Cerebellar nuclear complex (tissue), 1 donor: ENCODE measurements around the gene CENPVL2.
A peak's percentile ranks its signal among the peaks of the same experiment; 100 is the strongest.
"Not testable (repeated sequence)": the region's sequence is repeated elsewhere in the genome, so short reads cannot be mapped to it uniquely, and the experiment has no call there.

Source experiments
- DNase-seq, 2 experiments: peaks; one replicate each; lab custom pipeline; 2025; lab: John Stamatoyannopoulos, UW

CENPVL2 gene

DNA sequence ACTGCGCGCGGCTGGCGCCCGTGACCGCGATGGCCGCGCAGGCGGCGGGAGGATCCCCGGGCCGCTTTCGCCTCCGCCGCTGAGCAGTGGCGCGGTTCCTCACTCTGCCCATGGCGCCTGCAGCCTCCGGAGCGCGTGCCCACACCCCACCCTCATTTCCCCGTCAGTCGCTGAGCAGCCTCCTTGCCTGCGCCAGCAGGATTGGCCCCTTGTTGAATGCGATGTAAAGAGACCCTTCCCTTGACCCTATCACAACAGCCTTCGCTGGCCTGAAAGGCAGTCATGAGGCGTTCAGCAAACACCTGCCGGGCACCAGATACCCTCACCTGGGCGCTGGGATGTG is at the start of gene CENPVL2:
TSS of gene CENPVL2 (minus strand) at position 112 of the 343 bp plus-strand sequence. CDS start at position 112, 0 bp downstream.
- not testable (repeated sequence) for DNase-seq

DNA sequence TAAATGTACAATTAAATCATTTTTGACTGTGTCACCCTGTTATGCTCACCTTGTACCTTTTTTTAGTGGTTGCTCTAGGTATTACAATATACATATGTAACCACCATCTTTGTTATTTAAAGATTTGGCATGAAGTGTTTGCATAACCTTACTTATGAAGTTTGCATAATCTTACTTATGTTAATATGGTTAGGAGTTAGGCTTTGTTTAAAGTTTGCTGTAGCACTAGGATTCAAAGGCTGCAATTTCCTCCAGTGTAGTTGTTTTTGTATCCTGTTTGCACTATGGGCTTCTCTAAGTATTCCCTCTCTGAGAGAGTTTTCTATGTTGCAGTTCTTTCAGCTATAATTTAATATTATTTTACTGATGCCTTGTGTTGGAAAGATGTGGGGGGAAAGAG is 45.6 kb upstream of the CENPVL2 start:
- DNase-seq = no peak

DNA sequence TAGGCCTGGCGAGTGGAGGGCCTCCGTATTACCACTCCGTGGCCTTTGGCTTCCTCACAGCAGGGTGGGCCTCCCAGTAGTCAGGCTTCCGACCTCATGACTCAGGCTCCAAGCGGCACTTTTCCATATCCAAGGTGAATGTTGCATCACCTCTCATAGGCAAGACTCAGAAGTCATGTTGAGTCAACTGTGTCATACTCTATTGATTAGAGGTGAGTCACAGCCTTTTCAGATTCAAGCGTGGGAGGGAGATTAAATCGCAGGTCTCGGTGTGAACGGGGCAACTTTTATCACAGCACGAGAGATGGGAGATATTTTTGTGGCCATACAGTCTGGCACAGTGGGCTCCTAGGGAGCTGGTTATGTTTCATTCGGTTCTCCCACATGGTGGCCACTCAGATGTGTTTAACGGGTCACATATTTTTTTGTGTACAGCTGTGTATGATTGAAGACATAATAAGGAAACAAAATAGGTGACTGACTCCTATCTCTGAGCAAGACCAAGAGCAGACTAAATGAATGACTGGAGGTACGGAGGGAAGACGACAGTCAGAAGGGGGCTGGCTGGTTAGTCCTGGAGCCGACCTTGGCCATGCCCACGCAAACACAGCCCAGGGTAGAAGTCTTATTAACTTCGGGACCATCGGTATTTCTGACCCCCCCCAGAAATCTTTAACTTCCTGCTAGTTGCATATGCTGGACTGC is 30.5 kb upstream of the CENPVL2 start:
- DNase-seq = not testable (repeated sequence)

DNA sequence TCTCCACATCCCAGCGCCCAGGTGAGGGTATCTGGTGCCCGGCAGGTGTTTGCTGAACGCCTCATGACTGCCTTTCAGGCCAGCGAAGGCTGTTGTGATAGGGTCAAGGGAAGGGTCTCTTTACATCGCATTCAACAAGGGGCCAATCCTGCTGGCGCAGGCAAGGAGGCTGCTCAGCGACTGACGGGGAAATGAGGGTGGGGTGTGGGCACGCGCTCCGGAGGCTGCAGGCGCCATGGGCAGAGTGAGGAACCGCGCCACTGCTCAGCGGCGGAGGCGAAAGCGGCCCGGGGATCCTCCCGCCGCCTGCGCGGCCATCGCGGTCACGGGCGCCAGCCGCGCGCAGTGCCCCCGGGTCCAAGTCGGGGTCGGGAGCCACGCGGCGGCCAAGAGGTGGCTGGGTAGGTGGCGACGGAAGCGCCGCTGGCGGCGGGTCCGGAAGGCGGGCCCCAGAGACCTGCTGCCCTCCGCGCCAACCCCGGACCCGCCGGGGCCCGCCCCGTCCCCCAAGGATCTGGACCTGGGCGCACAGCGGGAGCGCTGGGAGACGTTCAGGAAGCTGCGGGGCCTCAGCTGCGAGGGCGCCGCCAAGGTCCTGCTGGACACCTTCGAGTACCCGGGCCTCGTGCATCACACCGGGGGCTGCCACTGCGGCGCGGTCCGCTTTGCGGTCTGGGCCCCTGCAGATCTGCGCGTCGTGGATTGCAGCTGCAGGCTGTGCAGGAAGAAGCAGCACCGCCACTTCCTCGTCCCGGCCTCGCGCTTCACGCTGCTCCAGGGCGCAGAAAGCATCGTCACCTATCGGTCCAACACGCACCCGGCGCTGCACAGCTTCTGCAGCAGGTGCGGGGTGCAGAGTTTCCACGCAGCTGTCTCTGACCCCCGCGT is 27.9 kb upstream of the CENPVL2 start, which contains the start of gene CENPVL1:
TSS of gene CENPVL1 (plus strand) at position 236 of the 888 bp plus-strand sequence. CDS start at position 236, 0 bp downstream.
- DNase-seq = not testable (repeated sequence)

DNA sequence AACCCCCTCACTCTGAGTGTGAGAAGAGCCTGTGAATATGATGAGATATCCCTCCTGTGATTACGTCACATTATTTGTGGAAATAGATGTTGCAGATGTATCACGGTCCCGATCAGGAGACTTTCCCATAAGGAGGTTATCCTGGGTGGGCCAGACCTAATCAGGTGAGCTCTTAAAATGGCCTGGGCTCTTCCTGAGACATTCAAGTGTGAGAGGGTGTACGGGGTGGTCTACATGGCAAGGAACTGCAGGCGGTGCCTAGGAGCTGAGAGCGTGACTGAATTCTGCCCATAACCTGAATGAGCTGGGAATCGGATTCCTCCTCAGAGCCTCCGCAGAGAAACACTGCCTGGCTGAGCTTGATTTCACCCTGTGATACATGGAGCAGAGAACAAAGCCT is 14.8 kb upstream of the CENPVL2 start:
- DNase-seq = no peak

DNA sequence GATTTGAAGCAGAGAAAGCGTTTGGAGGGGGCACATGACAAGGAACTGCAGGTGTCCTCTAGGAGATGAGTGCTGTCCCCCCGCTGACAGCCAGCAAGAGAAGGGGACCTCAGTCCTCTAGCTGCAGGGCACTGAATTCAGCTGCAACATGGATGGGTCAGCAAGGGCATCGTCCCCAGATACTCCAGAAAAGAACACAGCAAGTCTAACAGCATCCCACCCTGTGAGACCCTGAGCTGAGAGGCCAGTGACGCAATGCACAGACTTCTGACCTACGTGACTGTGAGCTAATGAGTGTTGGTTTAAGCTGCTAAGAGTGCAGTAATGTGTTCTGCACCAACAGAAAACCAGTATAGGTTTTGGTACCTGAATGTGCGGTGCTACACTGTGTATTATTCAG is 11.6 kb upstream of the CENPVL2 start:
- DNase-seq = no peak

DNA sequence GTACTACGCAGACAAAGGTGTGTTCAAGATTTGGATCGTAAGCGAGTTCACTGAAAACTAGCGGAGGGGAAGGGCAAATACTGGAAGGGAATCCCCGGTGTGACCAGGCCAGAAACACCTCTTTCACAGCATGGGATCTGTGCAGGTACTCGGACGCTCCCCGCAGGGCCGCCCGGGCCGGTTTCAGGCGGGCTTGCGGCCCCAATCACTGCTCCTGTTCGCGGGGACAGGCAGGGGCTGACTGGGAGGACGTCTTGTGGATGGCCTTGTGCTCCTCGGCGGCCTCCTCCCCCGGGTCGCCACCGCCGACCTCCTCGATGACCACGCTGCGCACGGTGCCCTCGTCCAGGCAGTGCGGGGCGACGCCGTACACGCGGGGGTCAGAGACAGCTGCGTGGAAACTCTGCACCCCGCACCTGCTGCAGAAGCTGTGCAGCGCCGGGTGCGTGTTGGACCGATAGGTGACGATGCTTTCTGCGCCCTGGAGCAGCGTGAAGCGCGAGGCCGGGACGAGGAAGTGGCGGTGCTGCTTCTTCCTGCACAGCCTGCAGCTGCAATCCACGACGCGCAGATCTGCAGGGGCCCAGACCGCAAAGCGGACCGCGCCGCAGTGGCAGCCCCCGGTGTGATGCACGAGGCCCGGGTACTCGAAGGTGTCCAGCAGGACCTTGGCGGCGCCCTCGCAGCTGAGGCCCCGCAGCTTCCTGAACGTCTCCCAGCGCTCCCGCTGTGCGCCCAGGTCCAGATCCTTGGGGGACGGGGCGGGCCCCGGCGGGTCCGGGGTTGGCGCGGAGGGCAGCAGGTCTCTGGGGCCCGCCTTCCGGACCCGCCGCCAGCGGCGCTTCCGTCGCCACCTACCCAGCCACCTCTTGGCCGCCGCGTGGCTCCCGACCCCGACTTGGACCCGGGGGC is 567 bp downstream of the CENPVL2 start:
- not testable (repeated sequence) for DNase-seq

DNA sequence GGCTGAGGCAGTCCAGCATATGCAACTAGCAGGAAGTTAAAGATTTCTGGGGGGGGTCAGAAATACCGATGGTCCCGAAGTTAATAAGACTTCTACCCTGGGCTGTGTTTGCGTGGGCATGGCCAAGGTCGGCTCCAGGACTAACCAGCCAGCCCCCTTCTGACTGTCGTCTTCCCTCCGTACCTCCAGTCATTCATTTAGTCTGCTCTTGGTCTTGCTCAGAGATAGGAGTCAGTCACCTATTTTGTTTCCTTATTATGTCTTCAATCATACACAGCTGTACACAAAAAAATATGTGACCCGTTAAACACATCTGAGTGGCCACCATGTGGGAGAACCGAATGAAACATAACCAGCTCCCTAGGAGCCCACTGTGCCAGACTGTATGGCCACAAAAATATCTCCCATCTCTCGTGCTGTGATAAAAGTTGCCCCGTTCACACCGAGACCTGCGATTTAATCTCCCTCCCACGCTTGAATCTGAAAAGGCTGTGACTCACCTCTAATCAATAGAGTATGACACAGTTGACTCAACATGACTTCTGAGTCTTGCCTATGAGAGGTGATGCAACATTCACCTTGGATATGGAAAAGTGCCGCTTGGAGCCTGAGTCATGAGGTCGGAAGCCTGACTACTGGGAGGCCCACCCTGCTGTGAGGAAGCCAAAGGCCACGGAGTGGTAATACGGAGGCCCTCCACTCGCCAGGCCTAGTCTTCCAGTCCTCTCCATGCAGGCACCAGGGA is 2.8 kb downstream of the CENPVL2 start:
- not testable (repeated sequence) for DNase-seq

DNA sequence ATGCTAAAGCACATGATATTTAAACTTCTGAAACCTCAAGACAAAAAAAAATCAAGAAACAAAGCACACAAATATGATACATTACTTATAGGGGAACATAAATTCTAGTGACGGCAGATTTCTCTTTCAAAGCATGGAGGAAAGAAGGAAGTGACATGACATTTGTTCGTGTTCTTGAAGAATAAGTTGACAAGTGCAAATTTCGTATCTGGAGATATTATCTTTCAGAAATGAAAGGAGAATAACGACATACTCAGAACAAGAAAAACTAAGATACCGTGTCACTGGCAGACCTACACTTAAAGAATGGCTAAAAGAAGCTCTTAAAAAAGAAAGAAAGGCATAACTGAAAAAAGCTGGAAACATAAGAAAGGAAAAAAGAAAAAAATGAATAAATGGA is 16.6 kb downstream of the CENPVL2 start:
- no peak for DNase-seq

DNA sequence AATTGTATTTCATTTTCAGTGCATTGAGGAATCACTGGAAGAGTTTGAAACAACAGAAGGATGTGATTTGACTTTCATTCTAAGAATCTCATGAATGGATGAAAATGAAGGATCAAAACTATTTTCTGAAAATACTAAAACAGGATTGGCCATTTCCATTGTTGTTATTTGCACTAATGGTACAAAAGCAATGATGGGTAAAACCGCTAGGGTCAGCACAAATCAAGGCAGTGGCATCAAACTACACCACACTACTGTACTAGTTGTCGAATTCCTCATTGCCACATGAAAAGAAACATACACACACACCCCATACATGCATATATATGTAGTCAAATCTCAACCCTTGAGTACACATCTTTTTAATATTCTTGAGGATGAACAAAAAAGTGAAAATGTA is 39.3 kb downstream of the CENPVL2 start:
- DNase-seq = no peak

DNA sequence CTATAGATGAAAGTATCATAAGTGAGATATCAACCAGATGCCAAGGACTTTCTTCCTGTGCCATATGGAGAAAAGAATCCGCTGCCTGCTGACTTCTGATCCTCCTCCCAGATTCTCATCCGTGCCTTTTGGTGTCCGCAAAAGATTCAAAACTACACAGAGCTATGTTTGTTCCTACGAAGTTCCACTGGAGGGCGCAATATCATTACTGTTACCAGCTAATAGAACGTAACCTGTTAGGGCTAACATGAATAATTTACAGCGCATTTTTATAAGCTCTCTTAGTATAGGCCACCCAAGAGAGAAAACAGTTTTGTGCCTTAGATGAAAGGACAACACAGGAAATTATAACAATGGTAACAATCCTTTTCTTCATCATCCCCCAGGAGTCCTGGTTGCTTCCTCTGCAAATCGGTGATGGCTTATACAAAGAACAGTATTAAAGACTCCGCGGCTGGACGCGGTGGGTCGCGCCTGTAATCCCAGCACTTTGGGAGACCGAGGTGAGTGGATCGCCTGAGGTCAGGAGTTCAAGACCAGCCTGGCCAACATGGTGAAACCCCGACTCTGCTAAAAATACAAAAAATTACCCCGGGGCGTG is 41.1 kb downstream of the CENPVL2 start:
- peak in 1 of 2 experiments; percentile 6 for DNase-seq

DNA sequence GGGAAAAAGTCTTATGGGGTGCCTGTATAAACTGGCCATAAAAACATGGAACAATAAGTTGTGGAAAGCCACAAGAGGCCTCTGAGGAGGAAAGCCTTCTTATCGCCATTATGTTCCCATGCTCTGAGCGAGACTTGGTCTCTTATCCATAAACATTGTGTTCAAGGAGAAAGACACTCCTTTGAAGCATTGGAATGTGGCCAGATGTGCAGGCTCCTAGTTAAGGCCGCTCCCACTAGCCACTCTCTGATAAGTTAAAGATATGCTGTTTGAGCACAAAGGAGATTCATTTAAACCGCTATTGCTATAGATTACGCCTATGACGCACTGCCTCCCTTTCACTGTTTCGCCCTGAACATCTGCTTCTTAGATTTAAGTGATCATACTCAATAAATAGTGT is 46.1 kb downstream of the CENPVL2 start:
- not testable (repeated sequence) for DNase-seq
